CD4-positive, alpha-beta T cell treated with Interleukin-2 at 100 ng/mL for 4 hours (primary cell): ENCODE measurements around the gene OTOG.

Experiments
- DNase-seq: peaks from one replicate; pipeline ENCODE4 v3.0.0-alpha.2; 2020; ENCODE audit warnings: low spot score

The OTOG gene

DNA sequence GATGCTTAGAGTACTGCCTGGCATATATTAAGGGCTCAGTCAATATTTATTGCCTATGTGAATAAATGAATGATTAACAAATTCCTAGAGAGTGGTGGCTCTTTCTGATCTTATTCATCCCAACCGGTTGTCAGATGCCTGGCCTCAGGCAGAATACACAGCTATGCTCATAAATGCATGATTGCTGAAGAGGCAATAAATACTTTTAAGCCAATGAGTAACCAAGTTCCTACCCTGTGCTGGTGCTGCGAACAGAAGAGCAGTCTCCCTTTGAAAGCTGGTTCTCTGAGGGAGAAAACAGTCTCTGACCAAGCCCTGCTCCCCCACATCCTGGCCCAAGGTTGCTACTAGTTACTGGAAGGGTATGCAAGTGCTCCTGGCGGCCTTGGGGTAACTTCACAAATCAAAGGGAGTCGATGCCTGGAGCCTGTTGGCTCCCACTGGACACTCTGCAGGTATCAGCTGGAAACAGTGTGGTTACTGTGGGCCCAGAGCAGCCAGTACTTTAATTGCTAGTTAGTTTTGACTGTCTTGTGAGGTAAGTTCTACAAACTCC, 5.7 kb upstream of the OTOG start:
- DNase-seq = no peak

DNA sequence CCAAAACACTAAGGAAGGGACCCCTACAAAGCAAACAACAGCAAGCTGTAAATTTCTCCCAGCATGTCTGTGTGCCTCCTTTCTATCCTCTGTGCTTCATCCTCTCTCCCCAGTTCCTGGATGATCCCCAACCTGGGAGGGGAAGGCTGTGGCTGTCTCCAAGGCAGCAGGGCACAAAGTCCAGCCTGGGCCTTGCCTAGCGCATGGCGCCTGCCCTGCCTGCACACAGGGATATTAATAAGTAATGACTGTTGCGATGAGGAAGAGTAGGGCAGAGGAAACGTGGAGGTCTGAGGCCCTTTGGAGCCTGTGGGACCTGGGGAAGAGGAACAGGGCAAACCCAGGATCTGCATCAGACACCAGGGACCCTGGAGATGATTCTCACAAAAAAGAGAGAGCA, 4.8 kb upstream of the OTOG start:
- DNase-seq = no peak

- DNase-seq = no peak
These were observed 4.0 kb upstream of the OTOG start for GRCh38 chr11:17543041-17543440.

GRCh38 chr11:17543574-17544180, 3.4 kb upstream of the OTOG start:
- no peak for DNase-seq

GRCh38 chr11:17544181-17544622, 2.9 kb upstream of the OTOG start, which contains the start of gene USH1C:
TSS of gene USH1C (minus strand) at chr11:17544416. CDS start at chr11:17544307, 109 bp downstream.
- DNase-seq = no peak

DNA sequence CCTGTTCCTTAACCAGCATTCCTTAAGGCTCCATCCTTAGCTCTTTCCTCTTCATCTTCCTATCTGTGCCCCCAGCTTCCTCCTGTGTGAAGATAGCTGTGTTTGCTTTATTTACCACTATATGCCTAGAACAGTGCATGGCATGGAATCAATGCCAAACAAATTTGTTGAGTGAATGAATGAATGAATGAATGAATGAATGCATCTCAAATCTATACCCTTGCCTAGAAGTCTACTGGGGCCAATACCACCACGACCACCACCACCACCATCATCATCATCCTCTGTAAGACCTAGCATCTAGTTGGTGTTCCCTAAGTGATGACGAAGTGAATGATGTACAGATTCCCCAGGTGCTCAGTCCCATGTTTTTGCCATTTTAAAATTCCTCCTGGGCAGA, 819 bp upstream of the OTOG start:
- DNase-seq = no peak

DNA sequence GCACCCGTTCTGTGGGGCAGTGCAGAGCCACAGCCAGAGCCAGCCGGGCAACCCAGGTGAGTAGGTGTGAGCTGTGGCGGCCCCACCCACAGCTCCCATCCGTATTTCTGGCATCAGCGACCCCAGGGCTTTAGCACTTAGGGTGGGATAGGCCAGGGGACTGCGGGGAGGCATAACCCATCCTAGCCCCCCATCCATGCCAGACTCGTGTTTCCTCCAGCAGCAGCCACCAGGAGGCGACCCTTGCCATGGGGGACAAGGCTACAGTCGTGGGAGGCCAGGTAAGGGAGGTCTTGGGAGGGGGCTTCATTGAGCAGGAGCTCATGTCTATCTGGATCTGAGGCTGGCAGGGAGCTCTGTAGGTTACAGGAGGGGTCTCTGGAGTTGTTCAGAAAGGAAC, 873 bp downstream of the OTOG start:
- no peak for DNase-seq

DNA sequence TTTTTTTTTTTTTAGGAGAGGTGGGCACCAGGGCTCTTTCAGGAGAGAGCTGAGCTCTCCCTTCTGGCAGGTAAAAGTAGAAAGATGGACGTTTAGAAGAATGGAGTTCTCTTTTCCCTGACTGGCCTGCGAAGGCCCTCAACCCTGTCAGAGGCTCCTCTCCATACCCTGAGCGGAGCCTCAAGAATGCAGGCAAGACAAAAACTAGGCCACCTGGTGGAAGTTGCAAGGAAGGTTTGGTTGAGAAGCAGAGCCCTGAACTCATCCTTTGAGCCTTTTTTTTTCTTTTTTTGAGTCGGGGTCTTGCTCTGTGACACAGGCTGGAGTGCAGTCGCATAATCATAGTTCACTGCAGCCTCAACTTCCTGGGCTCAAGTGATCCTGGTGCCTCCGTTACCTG, 1.4 kb downstream of the OTOG start:
- no peak for DNase-seq

DNA sequence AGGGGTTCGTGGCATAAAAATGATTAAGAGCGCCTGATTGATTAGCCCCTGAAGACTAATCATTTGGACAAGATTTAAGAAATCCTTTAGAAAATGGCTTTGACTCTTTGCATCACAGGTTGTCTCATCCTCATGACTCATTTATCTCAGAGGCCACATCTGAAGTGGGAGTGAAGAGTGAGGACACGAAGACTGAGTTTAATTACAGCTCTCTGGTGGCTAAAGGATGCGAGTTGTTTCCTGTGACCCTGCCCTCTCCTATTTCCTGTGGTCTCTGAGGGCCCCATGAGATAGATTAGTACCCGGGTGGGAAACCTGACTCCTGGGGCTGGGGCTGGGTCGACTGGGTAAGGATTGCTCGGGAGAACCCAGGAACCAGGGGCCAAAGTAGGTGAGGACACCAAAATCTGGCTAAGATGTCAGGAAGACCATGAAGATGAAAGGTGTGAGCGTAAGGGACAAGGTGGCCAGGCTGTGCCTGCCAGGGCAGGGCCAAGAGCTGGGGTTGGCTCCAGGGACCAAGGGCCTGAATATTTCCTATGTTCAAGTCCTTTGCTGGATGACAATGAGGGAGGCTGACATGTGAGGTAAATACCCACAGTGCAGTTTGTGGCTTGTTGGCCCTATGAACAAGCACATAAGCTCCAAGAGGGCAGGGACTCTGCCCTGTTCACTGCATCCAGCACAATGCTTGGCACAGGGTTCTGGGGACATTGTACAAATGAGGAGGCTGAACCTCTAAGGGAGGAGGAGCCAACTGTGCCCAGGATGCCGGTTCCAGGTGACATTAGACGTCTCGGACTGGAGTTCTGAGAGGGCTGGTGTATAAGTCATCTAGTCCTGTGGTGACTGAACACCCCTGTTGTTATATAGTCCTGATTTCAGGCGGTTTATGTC, 3.6 kb downstream of the OTOG start:
- DNase-seq = no peak

- no peak for DNase-seq
These were observed 4.4 kb downstream of the OTOG start for GRCh38 chr11:17551347-17552040.

DNA sequence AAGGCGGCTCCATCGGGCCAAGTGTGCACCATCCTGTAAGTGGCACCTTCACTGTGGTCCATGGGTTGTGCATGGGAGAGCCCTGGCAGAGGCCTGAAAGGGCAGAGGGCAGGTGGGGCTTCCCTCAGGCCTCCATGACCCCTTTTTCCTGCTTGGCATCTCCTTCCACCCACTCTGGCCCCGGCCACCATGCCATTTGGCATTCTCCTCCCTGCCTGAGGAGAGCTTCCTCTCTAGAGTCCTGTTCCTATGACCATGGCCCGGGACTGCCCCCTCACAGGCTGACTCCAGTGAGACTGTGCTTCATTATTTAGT, 4.9 kb downstream of the OTOG start:
- DNase-seq = no peak

GRCh38 chr11:17552392-17553248, 5.6 kb downstream of the OTOG start:
- DNase-seq = no peak

DNA sequence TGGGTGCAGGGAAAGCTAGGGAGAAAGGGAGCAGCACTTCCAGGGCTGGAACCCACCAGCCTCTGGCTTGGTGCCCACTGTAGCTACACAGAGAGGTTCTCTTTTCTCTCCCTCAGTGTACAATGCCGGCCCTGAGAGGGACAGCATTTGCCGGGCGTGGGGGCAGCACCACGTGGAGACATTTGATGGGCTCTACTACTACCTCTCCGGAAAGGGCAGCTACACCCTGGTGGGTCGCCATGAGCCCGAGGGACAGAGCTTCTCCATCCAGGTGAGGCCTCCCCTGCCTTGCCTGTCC, 6.1 kb downstream of the OTOG start:
- no peak for DNase-seq

DNA sequence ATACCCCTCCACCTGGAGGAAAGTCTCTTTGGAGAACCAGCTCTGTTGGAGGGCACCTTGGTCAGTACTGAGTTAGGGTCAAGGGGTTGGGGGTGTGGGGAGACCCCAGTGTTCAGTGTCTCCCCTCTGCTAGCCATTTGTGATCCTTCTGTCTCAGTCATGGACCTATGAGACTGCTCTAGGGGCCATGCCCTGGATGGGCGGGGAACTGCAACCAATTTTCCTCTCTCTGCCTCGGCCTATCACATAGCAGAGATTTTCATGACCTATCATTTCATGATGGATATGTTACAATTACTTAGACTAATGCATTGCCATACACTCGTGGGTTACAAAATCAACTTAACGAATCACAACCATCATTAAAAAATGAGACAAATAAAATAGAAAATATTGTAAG, 7.4 kb downstream of the OTOG start:
- DNase-seq = no peak

- DNase-seq = no peak
These were observed 9.9 kb downstream of the OTOG start for GRCh38 chr11:17556999-17557398.

- DNase-seq = no peak
These were observed 11.1 kb downstream of the OTOG start for GRCh38 chr11:17558025-17558780.

DNA sequence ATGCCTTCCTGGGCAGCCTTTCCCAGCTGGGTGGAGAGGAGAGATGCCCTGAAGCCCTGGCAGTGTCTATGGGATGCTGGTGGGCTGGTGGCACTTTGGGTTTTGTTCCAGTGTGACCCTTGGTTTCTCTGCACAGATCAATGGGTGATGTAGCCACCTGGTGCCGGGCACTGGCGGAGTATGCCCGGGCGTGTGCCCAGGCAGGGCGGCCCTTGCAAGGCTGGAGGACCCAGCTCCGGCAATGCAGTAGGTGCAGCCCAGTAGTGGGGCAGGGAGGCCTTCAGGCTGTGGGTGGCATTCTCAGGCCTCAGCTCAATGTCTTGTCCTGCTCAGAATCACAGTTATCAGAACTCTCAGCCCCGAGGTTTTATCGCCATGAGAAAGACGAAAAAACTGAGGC, 11.9 kb downstream of the OTOG start:
- DNase-seq = no peak

- no peak for DNase-seq
These were observed 12.5 kb downstream of the OTOG start for GRCh38 chr11:17559341-17560087.

GRCh38 chr11:17560281-17561110, 13.4 kb downstream of the OTOG start:
- no peak for DNase-seq

DNA sequence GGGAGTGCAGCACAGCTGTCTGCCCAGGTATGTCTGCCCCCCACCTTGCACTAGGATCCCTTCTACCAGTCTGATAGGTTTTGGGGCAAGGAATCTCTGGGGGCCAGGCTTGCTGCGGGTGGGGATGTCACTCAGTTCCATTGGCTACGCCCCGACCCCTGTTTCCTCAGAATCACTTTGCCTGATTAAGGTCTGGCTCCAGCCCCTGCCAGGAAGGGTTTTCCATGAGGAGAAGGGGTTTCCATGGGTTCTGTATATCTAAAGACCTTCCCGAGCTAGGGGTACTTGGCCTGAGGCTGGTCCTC, 14.0 kb downstream of the OTOG start:
- DNase-seq = no peak
